Liver (tissue), 9 donors: ENCODE measurements around the gene VAX1. TPM values are rescaled to one million over a fixed set of nuclear protein-coding genes. Genes with fewer than 3 reads are reported as not detected.
"Not testable (repeated sequence)": the region's sequence is repeated elsewhere in the genome, so short reads cannot be mapped to it uniquely, and the experiment has no call there.

Source experiments
- DNase-seq: peaks from one replicate; pipeline ENCODE4 v3.0.0-alpha.2; 2017; ENCODE audit warnings: low spot score
- H3K27ac ChIP-seq, 2 donors: one replicate each; pipeline ENCODE4 v1.7.0; 2013; ENCODE audit warnings: inconsistent platforms in 2 of 2, low read length in 2 of 2, control low read depth in 1 of 2, low read depth in 1 of 2, mild to moderate bottlenecking in 1 of 2
- H3K27me3 ChIP-seq, 4 donors: one replicate each; pipeline versions ENCODE4 v1.6.1 to v1.7.0; 2013; ENCODE audit warnings: low read length in 3 of 4, inconsistent platforms in 1 of 4, mild to moderate bottlenecking in 1 of 4, moderate library complexity in 1 of 4; ENCODE audit not compliant: control insufficient read depth in 4 of 4, insufficient read depth in 4 of 4
- H3K36me3 ChIP-seq, 4 donors: one replicate each; pipeline versions ENCODE4 v1.6.1 to v1.7.0; 2013; ENCODE audit warnings: low read length in 3 of 4, mild to moderate bottlenecking in 3 of 4, low read depth in 1 of 4, moderate library complexity in 1 of 4; ENCODE audit not compliant: control insufficient read depth in 4 of 4, insufficient read depth in 3 of 4
- H3K4me1 ChIP-seq, 4 donors: one replicate each; pipeline versions ENCODE4 v1.6.1 to v1.7.0; 2013; ENCODE audit warnings: low read length in 3 of 4, mild to moderate bottlenecking in 3 of 4, moderate library complexity in 1 of 4; ENCODE audit not compliant: control insufficient read depth in 4 of 4, insufficient read depth in 4 of 4
- H3K4me3 ChIP-seq, 3 donors: one replicate each; pipeline versions ENCODE4 v1.6.1 to v1.7.0; 2013; ENCODE audit warnings: low read length in 3 of 3, control low read depth in 1 of 3, low read depth in 1 of 3, mild to moderate bottlenecking in 1 of 3
- H3K9ac ChIP-seq, 2 donors: one replicate each; pipeline ENCODE4 v1.7.0; 2013; ENCODE audit warnings: low read length in 2 of 2, mild to moderate bottlenecking in 2 of 2, moderate library complexity in 2 of 2, control low read depth in 1 of 2, low read depth in 1 of 2
- H3K9me3 ChIP-seq, 4 donors: one replicate each; pipeline versions ENCODE4 v1.6.1 to v1.7.0; 2013; ENCODE audit warnings: low read length in 3 of 4; ENCODE audit not compliant: control insufficient read depth in 4 of 4
- CTCF ChIP-seq: fragments of 150-350 bp; IDR thresholded peaks from 2 replicates; pipeline ENCODE4 v1.5.1; 2017; ENCODE audit warnings: improper control_type of control experiment, low read depth, low read length; ENCODE audit not compliant: missing input control
- FOXA1 ChIP-seq: IDR thresholded peaks from 2 replicates; pipeline ENCODE4 v1.6.1; 2016; ENCODE audit warnings: antibody characterized with exemption
- HNF4A ChIP-seq, 2 donors: conservative IDR thresholded peaks; 2 replicates each; pipeline ENCODE4 v1.6.1; 2016; ENCODE audit warnings: antibody characterized with exemption in 2 of 2, mild to moderate bottlenecking in 2 of 2
- HNF4G ChIP-seq: IDR thresholded peaks from 2 replicates; pipeline ENCODE4 v1.6.1; 2016; ENCODE audit warnings: antibody characterized with exemption
- JUND ChIP-seq, 2 donors: IDR thresholded peaks; 2 replicates each; pipeline ENCODE4 v1.6.1; 2016; ENCODE audit warnings: antibody characterized with exemption in 2 of 2
- NR2F2 ChIP-seq: IDR thresholded peaks from 2 replicates; pipeline ENCODE4 v1.6.1; 2016; ENCODE audit warnings: antibody characterized with exemption
- RAD21 ChIP-seq, 2 donors: IDR thresholded peaks; 2 replicates each; pipeline ENCODE4 v1.6.1; 2016; ENCODE audit warnings: antibody characterized with exemption in 2 of 2, mild to moderate bottlenecking in 2 of 2
- REST ChIP-seq: IDR thresholded peaks from 2 replicates; pipeline ENCODE4 v1.6.1; 2016; ENCODE audit warnings: antibody characterized with exemption, mild to moderate bottlenecking
- TAF1 ChIP-seq: conservative IDR thresholded peaks from 2 replicates; pipeline ENCODE4 v1.6.1; 2016; ENCODE audit warnings: antibody characterized with exemption, mild to moderate bottlenecking
- ZBTB33 ChIP-seq: IDR thresholded peaks from 2 replicates; pipeline ENCODE4 v1.6.1; 2016; ENCODE audit warnings: antibody characterized with exemption
- WGBS: extraction: QIAGEN DNeasy Blood & Tissue Kit; methylation state at CpG from one replicate; pipeline ENCODE4 v1.1.7; 2013; 5-methylcytosine and 5-hydroxymethylcytosine counted together
- polyA plus RNA-seq, 2 donors: library from polyadenylated mRNA; stranded (reverse) in 1 of 2; unstranded in 1 of 2; fragments of 200-250 nt in 1 of 2; fragments of >200 nt in 1 of 2; fragmentation: Nextera tagmentation in 1 of 2; extraction: Ambion mirVana in 1 of 2; gene quantifications; one replicate each; pipeline versions ENCODE4 v1.2.1 to v1.2.3, GENCODE V29; 2013 to 2015
- total RNA-seq, 2 donors: library from RNA; depleted of rRNA; stranded (reverse); fragments of >200 nt; gene quantifications; one replicate each; pipeline ENCODE4 v1.2.3, GENCODE V29; 2014
- donor health status: healthy.
- donor health status: healthy.
- donor health status: healthy.
- donor health status: healthy.
- donor health status: healthy.

The VAX1 gene
- total and polyA plus RNA-seq, 4 donors, result not detected

- not testable (repeated sequence) for DNase-seq, H3K9me3 ChIP-seq, H3K9ac ChIP-seq, H3K27ac ChIP-seq, H3K4me3 ChIP-seq, H3K36me3 ChIP-seq, H3K4me1 ChIP-seq
- WGBS, result 95% methylated on average over 15 of the region's 23 CpGs
- peaks cover 3 to 13% (median 6%) of the 10 kb centered on the region in 4 donors for H3K27me3 ChIP-seq
Measured at GRCh38 chr10:117126645-117127044, 11.4 kb downstream of the VAX1 start.

DNA sequence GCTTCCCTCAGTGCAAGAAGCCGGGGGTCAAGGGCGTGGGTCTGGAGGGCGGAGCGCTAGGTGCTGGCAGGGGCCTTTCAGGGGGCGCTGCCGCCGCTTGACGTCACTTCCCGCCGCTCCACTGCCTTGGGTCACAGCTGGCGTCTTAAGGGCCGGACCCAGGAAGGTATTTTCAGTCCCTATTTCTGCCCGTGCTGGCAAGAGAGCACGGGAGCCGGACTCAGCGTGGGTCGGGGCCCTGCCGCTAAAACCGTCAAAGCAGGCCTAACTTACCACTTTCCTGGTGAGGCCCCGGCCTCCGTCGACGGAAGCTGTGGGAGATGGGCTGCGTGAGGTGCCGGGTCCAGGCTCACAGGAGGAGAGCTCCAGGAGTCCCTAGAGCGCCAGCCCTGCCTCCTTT, 12.0 kb downstream of the VAX1 start:
- WGBS, result 56% methylated on average over 26 of the region's 26 CpGs
- no peak overlapping the region for H3K4me3 ChIP-seq
- TF ChIP-seq JUND (IDR thresholded peaks at IDR 0.05) (no peak), FOXA1 (no peak), HNF4G (no peak), TAF1 (no peak), REST (no peak), HNF4A (conservative IDR thresholded peaks at IDR 0.05) (no peak), CTCF (no peak), RAD21 (IDR thresholded peaks at IDR 0.05) (no peak)
- H3K9me3 ChIP-seq, result no peaks in the 10 kb centered on the region
- peaks cover 2 to 13% (median 4%) of the 10 kb centered on the region in 4 donors for H3K27me3 ChIP-seq
- H3K4me1 ChIP-seq, result peaks cover 0 to under 1% (median under 1%) of the 10 kb centered on the region in 4 donors
- DNase-seq, result no peak
- H3K9ac ChIP-seq, result no peak overlapping the region
- H3K27ac ChIP-seq, result no peak overlapping the region
- no peaks in the 10 kb centered on the region for H3K36me3 ChIP-seq

- Histone ChIP-seq H3K27me3 (peaks cover 0 to 6% (median 0%) of the 10 kb centered on the region in 4 donors), H3K27ac (no peak overlapping the region), H3K9ac (no peak overlapping the region), H3K36me3 (no peaks in the 10 kb centered on the region), H3K4me3 (no peak overlapping the region), H3K9me3 (no peaks in the 10 kb centered on the region), H3K4me1 (no peaks in the 10 kb centered on the region)
- DNase-seq, result no peak
- TF ChIP-seq RAD21 (IDR thresholded peaks at IDR 0.05) (peak; percentile 55 to 66), ZBTB33 (no peak), NR2F2 (no peak), CTCF (peak; percentile 38)
- 43% methylated on average over 1 of the region's 1 CpG for WGBS
Measured at GRCh38 chr10:117112220-117112619, 25.9 kb downstream of the VAX1 start.
